Lower lobe of right lung (tissue), 2 donors: ENCODE measurements around the gene MRPS6. TPM values are rescaled to one million over a fixed set of nuclear protein-coding genes. Genes with fewer than 3 reads are reported as not detected.

Experiments used
- ATAC-seq, 2 donors: fragments of 200-7000 bp; cut with Tn5 transposase; one replicate each; pipeline ENCODE4 v1.9.1; 2020 to 2022; ENCODE audit warnings: mild to moderate bottlenecking in 2 of 2, moderate library complexity in 2 of 2
- DNase-seq: peaks from one replicate; pipeline ENCODE4 v3.0.0-alpha.2; 2020
- H3K27ac ChIP-seq: fragments of 200-600 bp; one replicate; pipeline ENCODE4 v1.8.0; 2022
- H3K27me3 ChIP-seq: fragments of 200-600 bp; one replicate; pipeline ENCODE4 v1.8.0; 2022; ENCODE audit warnings: low read depth
- H3K36me3 ChIP-seq: fragments of 200-600 bp; one replicate; pipeline ENCODE4 v1.8.0; 2022; ENCODE audit warnings: mild to moderate bottlenecking
- H3K4me1 ChIP-seq: fragments of 200-600 bp; one replicate; pipeline ENCODE4 v1.8.0; 2022
- H3K4me3 ChIP-seq: fragments of 200-600 bp; one replicate; pipeline ENCODE4 v1.8.0; 2022; ENCODE audit warnings: mild to moderate bottlenecking
- H3K9me3 ChIP-seq: fragments of 200-600 bp; one replicate; pipeline ENCODE4 v1.8.0; 2022
- CTCF ChIP-seq: fragments of 200-600 bp; IDR thresholded peaks from one replicate; pipeline ENCODE4 v1.8.0; 2022; ENCODE audit warnings: antibody characterized with exemption, mild to moderate bottlenecking
- intact Hi-C: fragments of 100-400 bp; cut with DNase I; formaldehyde crosslinking; loops from one replicate; pipeline ENCODE4 v1.11.0; 2022
- total RNA-seq: library from RNA; stranded (reverse); fragmentation: NEBNext Ultra II Directional; extraction: Animal tissue kit (Norgen Biotek cat#: 25700); gene quantifications from one replicate; pipeline ENCODE4 v1.2.1, GENCODE V29; 2021
- donor health status: DM: no; HTN: yes; CAD: no; lungs with severe emphysema.

MRPS6 gene
- total RNA-seq, 1 donor from 2014 or later: 44.5 TPM

- H3K27me3 ChIP-seq: no peaks in the 10 kb centered on the region
- no peak overlapping the region for H3K27ac ChIP-seq
- ATAC-seq: no peak
- H3K9me3 ChIP-seq: no peaks in the 10 kb centered on the region
- no peak for DNase-seq
- TF ChIP-seq CTCF: no peak
- no peaks in the 10 kb centered on the region for H3K36me3 ChIP-seq
- intact Hi-C loops: no loop called here
- H3K4me3 ChIP-seq: no peak overlapping the region
- no peaks in the 10 kb centered on the region for H3K4me1 ChIP-seq
Measured at GRCh38 chr21:34189506-34189905, 116.1 kb downstream of the MRPS6 start.

- Histone ChIP-seq H3K36me3 (no peaks in the 10 kb centered on the region), H3K4me1 (no peaks in the 10 kb centered on the region), H3K27me3 (no peaks in the 10 kb centered on the region), H3K9me3 (no peaks in the 10 kb centered on the region), H3K27ac (no peak overlapping the region), H3K4me3 (no peak overlapping the region)
- no peak for DNase-seq
- intact Hi-C loops: no loop called here
- no peak for ATAC-seq
- no peak for TF ChIP-seq CTCF
Measured at GRCh38 chr21:34190576-34191321, 117.4 kb downstream of the MRPS6 start.

- Histone ChIP-seq H3K9me3 (no peaks in the 10 kb centered on the region), H3K36me3 (no peaks in the 10 kb centered on the region), H3K4me3 (no peak overlapping the region), H3K4me1 (no peaks in the 10 kb centered on the region), H3K27ac (no peak overlapping the region), H3K27me3 (no peaks in the 10 kb centered on the region)
- intact Hi-C loops: no loop called here
- DNase-seq: no peak
- ATAC-seq: no peak
- no peak for TF ChIP-seq CTCF
Measured at GRCh38 chr21:34191876-34192275, 118.5 kb downstream of the MRPS6 start.

Other genes starting within 250 kb of the MRPS6 start
- gene ATP5PO, start 157.8 kb upstream of the MRPS6 start, total RNA-seq: 100 TPM
- 17.4 TPM for gene SLC5A3, start within 50 bp of the MRPS6 start, total RNA-seq